Esophagus muscularis mucosa (tissue), 4 donors: ENCODE results near the gene C2CD2L. TPM values are rescaled to one million over a fixed set of nuclear protein-coding genes. Genes with fewer than 3 reads are reported as not detected.
A peak's percentile ranks its signal among the peaks of the same experiment; 100 is the strongest.

Experiments
- DNase-seq: peaks from one replicate; pipeline ENCODE4 v3.0.0-alpha.2; 2017; ENCODE audit errors: extremely low spot score
- H3K27ac ChIP-seq, 4 donors: fragments of 200-600 bp; sonication (generic); replicated peaks in 1 of 4; 1 replicate in 3 of 4; 2 replicates in 1 of 4; pipeline ENCODE4 v1.5.1; 2016 to 2019; ENCODE audit warnings: mild to moderate bottlenecking in 1 of 4
- H3K27me3 ChIP-seq, 4 donors: fragments of 200-600 bp; sonication (generic); one replicate each; pipeline versions ENCODE4 v1.5.1 to v1.6.0; 2016 to 2019
- H3K36me3 ChIP-seq, 4 donors: fragments of 200-600 bp; sonication (generic); one replicate each; pipeline ENCODE4 v1.5.1; 2016 to 2019
- H3K4me1 ChIP-seq, 4 donors: fragments of 200-600 bp; sonication (generic); one replicate each; pipeline ENCODE4 v1.5.1; 2016 to 2019
- H3K4me3 ChIP-seq, 4 donors: fragments of 200-600 bp; sonication (generic); 1 replicate in 2 of 4; 2 replicates in 2 of 4; pipeline ENCODE4 v1.5.1; 2016 to 2019; ENCODE audit warnings: mild to moderate bottlenecking in 4 of 4, moderate library complexity in 1 of 4
- H3K9me3 ChIP-seq, 4 donors: fragments of 200-600 bp; sonication (generic); 1 replicate in 3 of 4; 2 replicates in 1 of 4; pipeline ENCODE4 v1.5.1; 2016 to 2019
- CTCF ChIP-seq, 3 experiments: fragments of 200-600 bp in 2 of 3; fragments of 450-650 bp in 1 of 3; sonication (generic) in 2 of 3; IDR thresholded peaks; one replicate each; pipeline ENCODE4 v1.5.1; 2017 to 2019; ENCODE audit warnings: antibody characterized with exemption in 3 of 3, mild to moderate bottlenecking in 2 of 3, moderate library complexity in 1 of 3
- EP300 ChIP-seq: sonication (generic); formaldehyde crosslinking; IDR thresholded peaks from one replicate; pipeline ENCODE4 v1.6.1; 2017; ENCODE audit warnings: antibody characterized with exemption
- POLR2A ChIP-seq: fragments of 450-650 bp; IDR thresholded peaks from one replicate; pipeline ENCODE4 v1.6.1; 2017; ENCODE audit warnings: antibody characterized with exemption, moderate library complexity, mild to moderate bottlenecking, low read depth
- POLR2AphosphoS5 ChIP-seq, 2 donors: sonication (generic); formaldehyde crosslinking; IDR thresholded peaks; one replicate each; pipeline ENCODE4 v1.6.1; 2017; ENCODE audit warnings: antibody characterized with exemption in 2 of 2
- WGBS: methylation state at CpG from one replicate; pipeline ENCODE4 v1.1.5; 2018; 5-methylcytosine and 5-hydroxymethylcytosine counted together
- intact Hi-C: fragments of 100-400 bp; cut with DNase I; formaldehyde crosslinking; loops from one replicate; pipeline ENCODE4 v1.15.1; 2023
- total RNA-seq, 4 donors: library from RNA; depleted of rRNA; stranded (reverse); fragments of >200 nt; gene quantifications; one replicate each; pipeline versions ENCODE4 v1.1.0 to v1.2.1, GENCODE V29; 2016

C2CD2L gene
- total RNA-seq, 4 donors from 2014 or later, result 7.5 to 15.2 (median 9.4) TPM

GRCh38 chr11:119084663-119085436 lies 22.3 kb upstream of the C2CD2L start, which contains the start of gene HMBS:
Gene HMBS, plus strand, starts transcription at chr11:119084881. Its CDS starts 153 bp downstream, at chr11:119085034.
- H3K27me3 ChIP-seq, result no peaks in the 10 kb centered on the region
- intact Hi-C loops, result no loop called here
- H3K9me3 ChIP-seq, result no peaks in the 10 kb centered on the region
- peak within 1 kb of the TSS; percentile 95 to 96 (median 96) for H3K27ac ChIP-seq
- H3K4me3 ChIP-seq, result peak within 1 kb of the TSS; percentile 82 to 97 (median 85)
- 1% methylated on average over 32 of the region's 45 CpGs for WGBS
- peak; percentile 99 for DNase-seq
- H3K36me3 ChIP-seq, result peaks cover 16 to 31% (median 30%) of the 10 kb centered on the region in 4 donors
- TF ChIP-seq CTCF (IDR thresholded peaks at IDR 0.05) (peak in 1 of 3 experiments; percentile 6), EP300 (no peak), POLR2AphosphoS5 (IDR thresholded peaks at IDR 0.05) (peak; percentile 84 to 89)
- H3K4me1 ChIP-seq, result peaks cover 15 to 21% (median 17%) of the 10 kb centered on the region in 4 donors

- Histone ChIP-seq H3K4me3 (peak overlapping the region; percentile 82 to 97 (median 85)), H3K4me1 (peaks cover 15 to 21% (median 17%) of the 10 kb centered on the region in 4 donors), H3K9me3 (no peaks in the 10 kb centered on the region), H3K27me3 (no peaks in the 10 kb centered on the region), H3K27ac (peak overlapping the region; percentile 95 to 96 (median 96)), H3K36me3 (peaks cover 16 to 31% (median 24%) of the 10 kb centered on the region in 4 donors)
- 3% methylated on average over 3 of the region's 13 CpGs for WGBS
- no peak for TF ChIP-seq POLR2AphosphoS5 (IDR thresholded peaks at IDR 0.05)
- no peak for TF ChIP-seq EP300
- TF ChIP-seq CTCF (IDR thresholded peaks at IDR 0.05), result no peak
- no peak for TF ChIP-seq POLR2A
- DNase-seq, result no peak
- intact Hi-C loops, result no loop called here
These were observed 21.7 kb upstream of the C2CD2L start for GRCh38 chr11:119085437-119085847.

- Histone ChIP-seq H3K4me3 (no peak overlapping the region), H3K27ac (no peak overlapping the region), H3K4me1 (peaks cover 15 to 29% (median 19%) of the 10 kb centered on the region in 4 donors), H3K27me3 (no peaks in the 10 kb centered on the region), H3K36me3 (peaks cover under 1 to 18% (median 10%) of the 10 kb centered on the region in 4 donors), H3K9me3 (no peaks in the 10 kb centered on the region)
- TF ChIP-seq CTCF (IDR thresholded peaks at IDR 0.05), result no peak
- no peak for TF ChIP-seq POLR2A
- no peak for TF ChIP-seq EP300
- no peak for TF ChIP-seq POLR2AphosphoS5 (IDR thresholded peaks at IDR 0.05)
- intact Hi-C loops, result no loop called here
- no peak for DNase-seq
- WGBS, result 84% methylated on average over 6 of the region's 6 CpGs
These were observed 20.0 kb upstream of the C2CD2L start for GRCh38 chr11:119087123-119087522.

GRCh38 chr11:119087747-119088241 lies 19.4 kb upstream of the C2CD2L start:
- no peaks in the 10 kb centered on the region for H3K27me3 ChIP-seq
- no peak overlapping the region for H3K4me3 ChIP-seq
- H3K4me1 ChIP-seq, result peaks cover 16 to 35% (median 25%) of the 10 kb centered on the region in 4 donors
- DNase-seq, result no peak
- H3K9me3 ChIP-seq, result no peaks in the 10 kb centered on the region
- H3K27ac ChIP-seq, result no peak overlapping the region
- peaks cover 0 to 18% (median 10%) of the 10 kb centered on the region in 4 donors for H3K36me3 ChIP-seq
- TF ChIP-seq POLR2A (no peak), CTCF (IDR thresholded peaks at IDR 0.05) (no peak), EP300 (no peak), POLR2AphosphoS5 (IDR thresholded peaks at IDR 0.05) (no peak)
- intact Hi-C loops, result no loop called here
- 76% methylated on average over 2 of the region's 2 CpGs for whole genome bisulfite sequencing
